Dedifferentiated amniotic fluid mesenchymal stem cell (primary cell): ENCODE measurements around the gene PFKFB2.
A peak's percentile ranks its signal among the peaks of the same experiment; 100 is the strongest.

ENCODE experiments used
- DNase-seq: peaks from one replicate; pipeline ENCODE4 v3.0.0-alpha.2; 2016; ENCODE audit errors: extremely low spot score

The PFKFB2 gene

DNA sequence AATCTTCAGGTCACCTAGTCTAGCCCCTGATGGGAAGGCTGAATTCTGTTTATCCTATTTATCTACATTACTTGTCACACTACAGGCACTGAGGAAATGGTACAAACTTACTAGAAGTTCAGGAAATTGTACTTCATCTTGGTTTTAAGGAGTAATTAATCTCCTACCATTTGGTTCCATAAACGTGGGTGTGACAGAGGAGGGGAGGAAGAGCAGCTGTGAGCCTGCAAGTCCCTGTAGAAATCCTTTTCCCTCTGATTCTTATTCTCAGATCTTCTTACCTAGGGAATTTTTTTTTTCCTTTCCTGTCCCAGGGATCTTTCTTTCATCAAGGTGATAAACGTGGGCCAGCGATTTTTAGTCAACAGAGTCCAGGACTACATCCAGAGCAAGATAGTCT is 14.1 kb downstream of the PFKFB2 start:
- no peak for DNase-seq

GRCh38 chr1:207067665-207068064 is 14.6 kb downstream of the PFKFB2 start:
- DNase-seq, result no peak

DNA sequence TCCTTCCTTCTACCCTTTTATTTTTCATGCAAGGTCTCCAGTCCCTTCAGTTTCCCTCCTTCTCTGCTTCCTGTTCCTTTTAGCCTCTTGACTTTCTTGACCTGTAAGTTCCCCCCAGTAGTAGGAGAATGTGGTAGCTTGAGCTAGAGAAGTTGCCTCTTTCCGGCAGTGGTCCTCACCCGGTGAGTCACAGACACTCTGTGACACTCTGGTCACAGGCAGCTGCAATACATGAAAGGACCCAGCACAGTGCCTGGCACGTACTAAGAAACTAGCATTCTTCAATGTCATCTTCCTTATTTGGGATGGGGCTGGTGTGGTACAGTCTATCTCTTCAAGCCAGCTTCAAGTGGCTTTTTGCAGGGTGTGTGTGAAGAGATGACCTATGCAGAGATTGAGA is 16.0 kb downstream of the PFKFB2 start:
- DNase-seq, result no peak

DNA sequence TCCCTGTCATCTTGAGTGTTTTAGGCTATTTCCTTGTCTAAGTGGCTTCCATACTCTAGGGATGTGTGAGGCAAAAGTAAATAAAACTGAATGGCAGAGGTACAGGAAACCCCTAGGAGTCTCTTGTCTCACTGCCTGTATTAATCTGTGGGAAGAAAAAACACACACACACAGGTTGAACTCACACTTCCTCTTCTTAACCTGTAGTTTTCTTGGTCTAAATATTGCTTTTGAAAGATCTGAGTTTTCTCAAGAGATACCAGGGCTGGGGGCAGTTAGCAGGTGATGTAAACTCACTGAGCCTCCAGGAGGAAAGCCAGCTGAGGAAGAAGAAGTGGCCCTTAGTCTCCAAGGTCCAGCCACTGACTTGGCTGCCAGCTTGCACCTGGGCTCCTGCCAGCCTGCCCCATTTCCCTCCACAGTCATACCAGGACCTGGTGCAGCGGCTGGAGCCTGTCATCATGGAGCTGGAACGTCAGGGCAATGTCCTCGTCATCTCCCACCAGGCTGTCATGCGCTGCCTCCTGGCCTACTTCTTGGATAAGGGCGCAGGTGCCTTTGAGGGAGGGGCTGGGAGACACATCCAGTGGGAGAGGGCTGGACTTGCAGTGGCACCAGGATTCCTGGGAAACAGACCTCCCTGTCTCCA is 16.9 kb downstream of the PFKFB2 start:
- DNase-seq, result no peak

DNA sequence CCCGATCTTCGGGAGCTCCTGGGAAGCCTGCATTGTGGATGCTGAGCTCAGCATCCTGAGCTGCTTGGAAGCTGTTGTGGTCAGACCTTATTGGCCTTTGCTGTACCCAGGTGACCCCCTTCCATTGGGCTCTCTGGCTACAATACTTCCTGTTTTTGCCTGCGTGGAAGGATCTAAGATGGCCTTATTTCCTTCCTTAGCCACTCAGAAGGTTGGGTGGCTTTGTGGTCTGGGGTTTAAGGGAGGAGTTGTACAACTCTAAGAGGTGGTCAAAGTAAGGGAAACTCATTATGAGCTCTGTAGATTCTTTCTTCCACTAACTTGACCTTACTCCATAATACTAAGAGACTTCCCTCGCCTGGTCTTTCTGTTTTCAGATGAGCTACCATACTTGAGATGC is 17.7 kb downstream of the PFKFB2 start:
- no peak for DNase-seq

DNA sequence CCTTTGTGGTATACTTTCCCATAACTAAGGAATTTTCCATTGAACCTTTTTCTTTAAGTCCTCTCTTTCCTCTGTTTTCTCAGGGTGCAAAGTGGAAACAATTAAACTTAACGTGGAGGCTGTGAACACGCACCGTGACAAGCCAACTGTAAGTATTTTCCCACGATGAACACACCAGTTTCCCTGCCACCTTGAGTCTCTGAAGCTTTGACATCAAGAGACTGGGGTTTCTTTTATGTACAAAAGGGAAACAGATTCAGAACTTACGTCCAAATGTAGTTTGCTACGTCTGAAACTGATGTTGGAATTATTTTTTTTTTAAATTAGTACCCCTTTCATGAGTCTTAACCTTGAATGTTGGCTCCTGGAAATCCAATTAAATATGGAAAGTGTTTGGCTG is 18.4 kb downstream of the PFKFB2 start:
- DNase-seq, result no peak

DNA sequence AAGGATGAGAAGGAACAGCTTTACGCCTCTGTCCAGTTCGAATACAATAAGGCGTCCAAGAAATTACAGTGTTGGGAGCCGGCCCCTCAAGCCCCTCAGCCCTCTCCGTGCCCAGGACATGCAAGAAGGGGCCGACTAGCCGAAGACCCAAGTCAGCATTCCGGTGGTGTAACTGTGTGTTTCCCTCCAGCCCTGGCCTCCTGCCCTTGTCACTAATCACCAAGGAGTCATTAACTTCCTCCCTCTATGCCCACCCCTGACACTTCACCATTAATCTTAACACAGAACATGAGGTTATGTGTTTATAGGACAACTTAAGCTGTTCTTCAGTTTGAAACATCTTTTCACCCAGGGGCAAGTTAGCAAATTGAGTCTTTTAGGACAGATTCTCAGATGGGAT is 19.2 kb downstream of the PFKFB2 start:
- DNase-seq, result no peak

DNA sequence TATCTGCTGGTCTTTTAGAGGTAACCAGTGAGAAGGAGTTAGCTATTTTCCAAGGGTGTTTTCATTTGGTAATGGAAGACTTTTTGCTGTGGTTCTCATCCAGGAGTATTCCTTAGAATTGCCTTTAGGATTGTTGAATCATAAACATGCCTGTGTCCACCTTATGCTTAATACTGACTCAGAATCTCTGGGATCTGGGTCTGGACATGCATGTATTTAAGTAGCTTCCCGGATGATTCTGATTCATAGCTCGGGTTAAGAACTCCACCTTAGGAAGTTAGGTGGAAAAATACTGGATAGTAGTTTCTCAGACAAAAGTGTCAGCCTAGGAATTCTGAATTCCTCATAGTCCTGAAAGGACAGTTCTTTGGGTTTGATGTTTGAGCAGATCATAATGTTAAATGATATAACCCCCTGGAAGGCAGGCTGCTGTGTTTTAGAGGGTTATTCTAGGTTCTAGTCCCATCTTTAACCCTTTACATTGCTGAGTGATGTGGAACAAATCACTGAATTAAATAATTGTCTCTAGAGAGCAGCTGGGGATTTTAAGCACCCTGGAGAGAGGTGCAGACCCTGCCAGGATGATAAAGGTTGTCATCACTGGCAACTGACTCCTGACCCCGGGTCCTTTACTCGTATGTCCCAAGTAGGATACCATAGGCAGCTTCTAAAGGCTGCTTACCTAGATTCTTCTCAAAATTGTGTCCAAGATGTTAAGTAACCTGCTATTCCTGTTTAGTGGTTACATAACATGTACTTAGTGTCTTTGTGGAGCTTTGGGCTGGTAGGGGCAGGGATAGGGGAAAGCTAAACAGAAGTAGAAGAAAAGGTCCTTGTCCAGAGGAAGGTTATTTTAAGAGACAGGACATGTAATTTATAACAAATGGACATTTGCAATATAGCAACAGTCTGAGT is 21.1 kb downstream of the PFKFB2 start:
- no peak for DNase-seq

DNA sequence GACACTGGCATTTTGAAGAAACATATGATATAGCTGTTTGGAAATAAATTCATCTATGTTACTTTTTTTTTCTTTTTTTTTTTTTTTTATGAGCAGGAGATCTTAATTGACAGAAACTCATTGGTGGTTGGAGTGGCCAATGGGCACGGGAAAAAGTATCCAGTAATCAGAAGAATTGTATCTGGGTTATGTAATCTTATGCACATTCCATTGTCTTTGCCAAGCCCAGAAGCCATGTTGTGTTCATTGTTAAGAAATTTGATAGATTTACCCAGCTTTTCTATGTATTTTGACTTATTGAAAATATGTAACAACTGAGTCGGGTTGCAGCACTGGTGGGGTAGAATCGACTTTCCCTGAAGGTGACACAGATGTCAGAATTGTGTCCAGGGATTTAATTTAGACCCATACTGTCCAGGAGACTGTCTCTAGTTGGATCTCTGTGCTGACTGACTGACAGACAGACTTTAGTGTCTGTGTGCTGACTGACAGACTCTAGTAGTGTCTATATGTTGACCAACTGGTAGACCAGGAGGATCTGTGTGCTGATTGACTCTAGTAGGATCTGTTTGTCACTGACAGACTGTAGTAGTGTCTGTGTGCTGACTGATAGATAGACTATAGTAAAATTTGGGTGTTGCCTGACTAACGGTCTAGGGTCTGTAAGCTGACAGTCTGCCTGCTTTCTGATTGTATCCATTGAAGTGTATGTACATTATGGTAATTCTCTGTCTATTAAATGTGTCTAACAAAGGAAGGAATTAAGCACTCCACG is 23.3 kb downstream of the PFKFB2 start:
- no peak for DNase-seq

DNA sequence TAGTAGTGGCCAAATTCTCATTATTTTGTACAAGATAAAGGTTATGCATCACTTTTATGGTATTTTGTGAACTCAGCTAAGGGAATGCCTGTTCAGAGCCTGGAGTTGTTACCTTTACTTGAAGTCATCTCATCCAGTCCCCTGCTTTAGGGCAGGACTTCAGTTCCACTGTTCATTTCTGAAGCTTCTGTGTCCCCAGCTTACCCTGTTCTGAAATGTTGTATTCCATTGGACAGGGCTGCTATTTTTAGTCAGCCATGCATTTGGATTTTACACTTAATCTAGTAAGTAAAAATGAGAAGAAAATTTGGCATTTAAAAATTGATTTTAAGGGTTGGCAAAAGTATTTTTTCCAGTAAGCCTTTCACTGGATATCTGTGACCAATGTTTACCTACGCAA is 23.9 kb downstream of the PFKFB2 start:
- no peak for DNase-seq

DNA sequence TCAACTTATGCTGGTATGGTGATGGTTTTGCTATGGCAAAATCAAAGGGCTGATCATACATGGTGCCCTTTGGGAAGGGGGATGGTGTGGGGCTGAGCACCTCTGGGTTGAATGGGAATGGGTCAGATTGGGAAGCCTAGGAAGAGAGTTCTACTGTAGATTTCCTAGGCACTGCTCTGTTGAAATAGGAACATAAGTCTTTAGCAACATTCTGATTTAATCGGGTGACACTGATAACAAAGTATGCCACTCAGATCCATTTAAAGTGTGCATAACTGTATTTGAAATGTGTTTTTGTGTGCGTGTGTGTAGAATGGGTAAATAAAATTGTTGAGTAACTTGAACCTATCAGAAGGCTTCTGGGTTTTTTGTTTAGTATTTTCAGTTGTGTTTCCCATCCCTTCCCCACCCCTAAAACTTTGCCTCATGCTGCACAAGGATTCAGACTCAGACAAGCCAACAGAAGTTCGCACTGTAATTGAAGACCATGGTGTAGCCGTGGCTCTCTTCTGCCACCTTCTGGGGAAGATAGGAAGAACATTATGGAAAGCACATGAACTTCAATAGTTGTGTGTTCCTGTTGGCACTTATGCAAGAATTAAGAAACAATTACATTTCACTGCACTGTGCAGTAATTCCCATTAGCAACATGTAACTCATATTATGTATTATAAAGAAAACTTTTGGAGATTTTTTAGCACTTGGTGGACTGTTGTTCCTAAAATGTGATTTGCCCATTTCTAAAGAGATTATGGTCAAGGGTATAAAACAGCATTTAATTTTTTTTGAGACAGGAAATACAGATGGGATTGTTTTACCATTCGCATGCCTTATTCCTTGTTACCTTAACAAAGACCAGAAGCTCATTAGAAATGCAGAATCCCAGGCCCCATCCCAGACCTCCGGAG is 24.6 kb downstream of the PFKFB2 start:
- DNase-seq, result peak; percentile 70

- no peak for DNase-seq
These were observed 25.6 kb downstream of the PFKFB2 start for GRCh38 chr1:207078578-207079132.

DNA sequence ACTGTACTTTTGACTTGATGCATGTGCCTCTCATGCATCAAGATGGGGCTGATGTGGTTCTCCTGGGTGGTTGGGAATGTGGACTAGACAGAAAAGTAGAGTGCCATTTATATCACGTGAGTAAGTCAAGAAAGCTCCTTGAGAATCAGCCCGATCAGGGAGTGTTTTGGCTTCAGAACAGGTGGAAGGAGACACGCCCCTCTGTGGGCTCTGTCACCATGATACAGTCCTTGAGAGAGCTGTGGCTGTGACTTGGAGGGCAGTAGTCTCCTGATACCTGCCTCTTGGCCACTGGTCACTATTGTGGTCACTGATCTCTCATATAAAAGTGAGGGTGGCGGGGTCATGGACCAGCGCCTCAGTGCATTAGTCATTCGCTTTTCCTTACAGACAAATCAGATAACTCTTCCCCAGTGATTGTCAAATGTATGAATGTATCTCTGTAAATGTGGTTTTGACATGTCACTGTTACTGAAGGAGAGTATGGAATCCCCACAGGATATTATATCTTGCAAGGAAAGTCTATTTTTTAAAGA is 26.7 kb downstream of the PFKFB2 start:
- DNase-seq, result no peak

GRCh38 chr1:207081088-207081487 is 28.0 kb downstream of the PFKFB2 start:
- DNase-seq, result no peak

- DNase-seq, result no peak
These were observed 28.7 kb downstream of the PFKFB2 start for GRCh38 chr1:207081806-207082205.

DNA sequence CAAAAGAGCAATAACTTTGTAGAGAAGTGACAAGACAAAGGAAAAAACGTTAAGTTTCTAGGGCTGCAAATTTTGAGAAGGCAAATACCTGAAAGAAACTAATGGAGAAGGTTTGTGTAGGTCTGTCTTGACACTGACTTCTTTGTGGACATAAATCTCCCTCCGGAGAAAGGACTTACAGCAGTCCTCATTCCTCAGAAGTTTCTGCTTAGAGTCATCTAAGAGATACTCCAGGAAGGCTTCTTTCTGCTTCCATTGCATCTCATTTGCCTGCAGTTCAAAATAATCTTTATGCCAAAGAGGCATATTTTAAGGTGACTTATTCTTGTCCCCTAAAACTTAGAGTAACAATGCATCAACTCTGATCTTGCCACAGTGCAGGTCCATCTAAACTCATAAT is 31.2 kb downstream of the PFKFB2 start:
- DNase-seq, result no peak

DNA sequence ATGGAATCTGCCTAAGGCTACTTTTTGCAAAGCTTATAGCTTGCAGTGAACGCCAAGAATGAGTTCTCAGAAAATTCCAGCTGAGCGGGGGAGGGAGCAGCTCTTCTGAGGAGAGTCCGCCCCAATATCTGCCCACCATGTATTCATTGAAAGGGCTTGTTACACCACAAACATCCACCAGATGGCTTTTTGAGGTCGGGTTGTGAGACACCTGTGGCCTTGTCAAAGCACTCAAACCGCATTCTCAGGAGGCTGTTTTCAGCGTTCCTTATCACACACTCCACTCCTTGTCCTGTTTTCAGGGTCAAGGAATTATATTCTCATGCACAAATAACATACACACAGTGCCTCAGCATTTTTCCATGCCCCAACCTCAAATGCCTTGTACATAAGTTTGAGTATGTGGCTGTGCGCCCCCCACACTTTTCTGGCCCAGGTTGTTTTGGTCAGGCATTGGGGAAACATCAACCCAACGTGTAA is 31.7 kb downstream of the PFKFB2 start:
- peak; percentile 66 for DNase-seq

GRCh38 chr1:207085887-207086286 is 32.8 kb downstream of the PFKFB2 start:
- DNase-seq, result no peak

- no peak for DNase-seq
These were observed 35.1 kb downstream of the PFKFB2 start for GRCh38 chr1:207088161-207088560.

GRCh38 chr1:207088701-207089626 is 35.9 kb downstream of the PFKFB2 start, which contains the start of gene C4BPB:
Gene C4BPB, plus strand, starts transcription at chr1:207088860. Its CDS starts 672 bp downstream, at chr1:207089532.
- no peak for DNase-seq
